ENCODE measurements around the gene IVL. TPM values are rescaled to one million over a fixed set of nuclear protein-coding genes. Genes with fewer than 3 reads are reported as not detected.

Gene IVL, protein sequence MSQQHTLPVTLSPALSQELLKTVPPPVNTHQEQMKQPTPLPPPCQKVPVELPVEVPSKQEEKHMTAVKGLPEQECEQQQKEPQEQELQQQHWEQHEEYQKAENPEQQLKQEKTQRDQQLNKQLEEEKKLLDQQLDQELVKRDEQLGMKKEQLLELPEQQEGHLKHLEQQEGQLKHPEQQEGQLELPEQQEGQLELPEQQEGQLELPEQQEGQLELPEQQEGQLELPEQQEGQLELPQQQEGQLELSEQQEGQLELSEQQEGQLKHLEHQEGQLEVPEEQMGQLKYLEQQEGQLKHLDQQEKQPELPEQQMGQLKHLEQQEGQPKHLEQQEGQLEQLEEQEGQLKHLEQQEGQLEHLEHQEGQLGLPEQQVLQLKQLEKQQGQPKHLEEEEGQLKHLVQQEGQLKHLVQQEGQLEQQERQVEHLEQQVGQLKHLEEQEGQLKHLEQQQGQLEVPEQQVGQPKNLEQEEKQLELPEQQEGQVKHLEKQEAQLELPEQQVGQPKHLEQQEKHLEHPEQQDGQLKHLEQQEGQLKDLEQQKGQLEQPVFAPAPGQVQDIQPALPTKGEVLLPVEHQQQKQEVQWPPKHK
- total RNA-seq, result not detected in 2 replicates

DNA sequence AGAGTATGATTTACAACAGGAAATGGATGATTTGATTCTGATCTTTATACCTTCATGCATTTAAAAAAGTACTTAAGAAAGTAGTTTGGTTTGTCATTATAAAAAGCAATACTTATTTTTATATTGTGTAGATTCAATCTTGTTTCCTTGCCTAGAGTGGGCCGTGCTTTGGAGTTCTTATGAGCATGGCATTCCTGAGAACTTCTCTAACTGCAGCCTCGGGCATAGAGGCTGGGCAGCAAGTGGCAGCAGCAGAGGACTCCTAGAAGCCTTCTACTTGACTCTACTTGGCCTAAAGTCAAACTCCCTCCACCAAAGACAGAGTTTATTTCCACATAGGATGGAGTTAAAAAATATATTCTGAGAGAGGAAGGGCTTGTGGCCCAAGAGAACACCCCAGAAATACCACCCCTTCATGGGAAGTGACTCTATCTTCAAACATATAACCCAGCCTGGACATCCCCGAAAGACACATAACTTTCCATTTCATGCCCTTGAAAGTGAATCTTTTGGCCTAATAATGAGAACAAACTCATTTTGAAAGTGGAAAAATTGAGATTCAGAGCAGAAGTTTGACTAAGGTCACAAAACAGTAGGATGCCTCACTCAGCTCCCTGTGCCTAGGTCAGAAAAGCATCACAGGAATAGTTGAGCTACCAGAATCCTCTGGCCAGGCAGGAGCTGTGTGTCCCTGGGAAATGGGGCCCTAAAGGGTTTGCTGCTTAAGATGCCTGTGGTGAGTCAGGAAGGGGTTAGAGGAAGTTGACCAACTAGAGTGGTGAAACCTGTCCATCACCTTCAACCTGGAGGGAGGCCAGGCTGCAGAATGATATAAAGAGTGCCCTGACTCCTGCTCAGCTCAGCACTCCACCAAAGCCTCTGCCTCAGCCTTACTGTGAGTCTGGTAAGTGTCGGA lies at the start of gene IVL:
Gene IVL (plus strand): TSS at position 861 of the 916 bp plus-strand sequence. CDS start 1,252 bp downstream, outside the sequence.
- DNase-seq (no peak), ATAC-seq (ENCODE audit: low read depth) (no peak)
- POLR2A ChIA-PET, result no interaction called here
- H3K9me3 Mint-ChIP-seq, result no peaks in the 10 kb centered on the region
- H3K27me3 Mint-ChIP-seq, result peaks cover 35% of the 10 kb centered on the region
- no peaks in the 10 kb centered on the region for H3K4me1 Mint-ChIP-seq
- no peak within 1 kb of the TSS for H3K4me3 Mint-ChIP-seq
- no peak within 1 kb of the TSS for H3K27ac Mint-ChIP-seq
- CTCF ChIA-PET, result no interaction called here
- no peak for TF ChIP-seq CTCF (IDR thresholded peaks at IDR 0.05)
- intact Hi-C loops (cut with micrococcal nuclease), result no loop called here
- no peaks in the 10 kb centered on the region for H3K36me3 Mint-ChIP-seq (ENCODE audit: low read depth)

DNA sequence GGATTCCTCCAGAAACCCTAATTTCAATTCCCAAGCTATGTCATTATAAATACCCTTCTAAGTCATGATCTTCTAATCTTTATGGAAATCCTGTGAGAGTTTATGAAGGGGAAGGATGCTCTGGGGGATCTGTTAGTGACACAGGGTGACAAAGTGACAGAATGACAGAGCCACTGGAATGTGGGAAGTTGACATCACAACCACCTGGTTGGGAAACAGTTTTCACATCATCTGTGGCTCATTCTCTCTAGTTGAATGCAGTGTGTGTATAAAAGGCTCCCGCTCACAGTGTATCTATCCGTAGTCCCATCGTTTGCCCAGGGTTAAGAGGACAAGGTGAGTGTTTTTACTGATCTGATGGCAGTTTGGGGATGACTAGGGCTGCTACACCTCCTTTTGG lies 48.6 kb upstream of the IVL start, which contains the start of gene LCE7A:
Gene LCE7A (plus strand): TSS at position 301 of the 400 bp plus-strand sequence. CDS start 702 bp downstream, outside the sequence.
- no peak within 1 kb of the TSS for H3K4me3 Mint-ChIP-seq
- POLR2A ChIA-PET, result no interaction called here
- no peaks in the 10 kb centered on the region for H3K4me1 Mint-ChIP-seq
- peaks cover 6% of the 10 kb centered on the region for H3K27me3 Mint-ChIP-seq
- no peak within 1 kb of the TSS for H3K27ac Mint-ChIP-seq
- CTCF ChIA-PET, result no interaction called here
- no peaks in the 10 kb centered on the region for H3K36me3 Mint-ChIP-seq (ENCODE audit: low read depth)
- DNase-seq (no peak), ATAC-seq (ENCODE audit: low read depth) (no peak)
- intact Hi-C loops (cut with micrococcal nuclease), result no loop called here
- no peaks in the 10 kb centered on the region for H3K9me3 Mint-ChIP-seq
- no peak for TF ChIP-seq CTCF (IDR thresholded peaks at IDR 0.05)

GRCh38 chr1:152860129-152860528 lies 48.2 kb upstream of the IVL start:
- POLR2A ChIA-PET, result no interaction called here
- Mint-ChIP-seq H3K27me3 (peaks cover 6% of the 10 kb centered on the region), H3K36me3 (ENCODE audit: low read depth) (no peaks in the 10 kb centered on the region), H3K27ac (no peak overlapping the region), H3K4me1 (no peaks in the 10 kb centered on the region), H3K9me3 (no peaks in the 10 kb centered on the region), H3K4me3 (no peak overlapping the region)
- DNase-seq, result no peak
- TF ChIP-seq CTCF (IDR thresholded peaks at IDR 0.05), result no peak
- CTCF ChIA-PET, result no interaction called here
- intact Hi-C loops (cut with micrococcal nuclease), result no loop called here
- ATAC-seq (ENCODE audit: low read depth), result no peak

DNA sequence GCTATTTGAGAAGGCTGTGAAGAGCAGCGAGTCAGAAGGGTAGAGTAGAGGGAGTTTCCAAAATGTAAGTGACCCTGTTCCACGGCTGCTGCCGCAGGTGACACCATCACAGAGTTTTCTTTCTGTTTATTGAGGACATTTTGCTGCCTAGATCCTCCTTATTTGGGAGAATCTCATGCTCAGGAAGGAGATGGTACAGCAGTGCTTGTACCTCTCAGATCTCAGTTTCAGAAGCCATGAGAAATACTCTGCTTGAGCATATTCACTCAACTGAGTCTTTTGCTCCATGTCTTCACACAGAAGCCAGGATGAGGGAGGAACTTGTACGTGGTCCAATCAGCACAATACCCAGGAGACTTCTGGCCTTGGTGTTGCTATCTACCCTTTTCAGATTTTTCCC lies 47.0 kb upstream of the IVL start:
- Mint-ChIP-seq H3K27me3 (peaks cover 6% of the 10 kb centered on the region), H3K4me1 (no peaks in the 10 kb centered on the region), H3K4me3 (no peak overlapping the region), H3K9me3 (no peaks in the 10 kb centered on the region), H3K27ac (no peak overlapping the region), H3K36me3 (ENCODE audit: low read depth) (no peaks in the 10 kb centered on the region)
- POLR2A ChIA-PET, result no interaction called here
- ATAC-seq (ENCODE audit: low read depth), result no peak
- intact Hi-C loops (cut with micrococcal nuclease), result no loop called here
- no peak for TF ChIP-seq CTCF (IDR thresholded peaks at IDR 0.05)
- CTCF ChIA-PET, result no interaction called here
- DNase-seq, result no peak

GRCh38 chr1:152864443-152864842 lies 43.9 kb upstream of the IVL start:
- Mint-ChIP-seq H3K27me3 (peaks cover 6% of the 10 kb centered on the region), H3K36me3 (ENCODE audit: low read depth) (no peaks in the 10 kb centered on the region), H3K4me1 (no peaks in the 10 kb centered on the region), H3K9me3 (no peaks in the 10 kb centered on the region), H3K4me3 (no peak overlapping the region), H3K27ac (no peak overlapping the region)
- ATAC-seq (ENCODE audit: low read depth), result no peak
- DNase-seq, result no peak
- intact Hi-C loops (cut with micrococcal nuclease), result no loop called here
- CTCF ChIA-PET, result no interaction called here
- POLR2A ChIA-PET, result no interaction called here
- TF ChIP-seq CTCF (IDR thresholded peaks at IDR 0.05), result no peak

All from activated B cell treated with CpG ODN at 0.5 μM for 24 hours (primary cell).